Activated CD8-positive, alpha-beta memory T cell treated with anti-CD3 and anti-CD28 coated beads, Interleukin-2, amount 50 U/mL, for 24 hours (primary cell): ENCODE results near the gene TH.

Experiments used
- DNase-seq: peaks from one replicate; pipeline ENCODE4 v3.0.0-alpha.2; 2020; ENCODE audit errors: extremely low read depth

Gene TH

GRCh38 chr11:2159536-2160413 is 11.8 kb downstream of the TH start:
- no peak for DNase-seq

- DNase-seq, result no peak
Measured at GRCh38 chr11:2158966-2159365, 12.6 kb downstream of the TH start.

DNA sequence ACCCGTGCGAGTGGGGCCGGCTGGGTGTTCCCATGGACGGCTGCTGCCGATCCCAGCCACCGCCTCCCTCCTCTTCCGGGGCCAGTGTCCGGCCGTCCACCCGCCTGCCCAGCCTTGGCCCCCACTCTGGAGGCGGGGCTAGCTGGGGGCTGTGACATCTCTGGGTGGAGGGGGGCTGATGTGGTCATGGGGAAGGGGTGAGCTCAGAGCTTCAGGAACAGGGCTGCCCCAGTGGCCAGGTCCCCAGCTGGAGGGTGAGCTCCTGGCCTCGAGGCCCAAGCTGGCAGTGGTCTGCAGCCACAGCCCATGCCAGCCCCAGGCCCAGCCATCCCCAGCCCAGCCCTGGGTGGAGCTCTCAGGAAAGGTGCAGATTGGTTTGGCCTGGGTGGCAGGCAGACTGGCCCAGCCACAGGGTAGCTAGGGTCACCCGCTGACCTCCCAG is 13.3 kb downstream of the TH start:
- no peak for DNase-seq

DNA sequence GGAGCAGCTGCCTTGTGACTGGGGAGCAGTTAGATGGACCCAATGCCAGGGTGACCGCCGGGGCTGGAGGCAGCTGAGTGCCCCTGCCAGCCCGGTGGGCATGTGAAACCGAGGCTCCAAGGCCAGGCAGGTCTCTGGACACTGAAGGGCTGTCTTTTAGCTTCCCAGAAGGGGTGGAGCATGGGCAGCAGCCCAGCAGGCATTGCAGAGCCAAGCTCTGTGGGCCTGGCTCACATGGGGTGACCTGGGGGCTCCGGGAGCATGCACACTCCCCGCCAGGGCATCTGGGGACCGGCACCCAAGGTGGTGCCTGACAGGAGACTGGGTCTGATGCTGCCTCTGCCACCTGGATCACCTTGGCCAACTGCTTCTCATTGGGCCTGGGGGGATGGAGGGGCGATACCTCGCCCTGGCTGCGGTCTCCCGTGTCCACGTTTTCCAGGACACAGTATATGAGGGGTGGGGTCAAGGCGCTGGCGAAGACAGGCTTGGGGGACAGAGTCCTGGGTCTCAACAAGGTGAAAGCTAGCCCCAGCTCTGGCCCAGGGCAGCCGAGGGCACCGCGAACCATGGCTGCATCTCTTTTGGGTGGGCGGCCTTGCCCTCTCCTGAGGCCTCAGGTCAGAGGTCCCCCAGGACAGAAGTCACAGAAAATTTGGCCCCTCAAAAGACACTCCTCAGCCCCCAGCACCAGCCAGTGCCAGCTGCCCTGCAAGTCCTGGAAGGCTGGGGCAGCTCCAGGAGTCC is 14.1 kb downstream of the TH start:
- no peak for DNase-seq

GRCh38 chr11:2156416-2157182 is 15.0 kb downstream of the TH start:
- no peak for DNase-seq

- DNase-seq, result no peak
Measured at GRCh38 chr11:2155511-2155910, 16.1 kb downstream of the TH start.

- no peak for DNase-seq
Measured at GRCh38 chr11:2154889-2155288, 16.7 kb downstream of the TH start.

DNA sequence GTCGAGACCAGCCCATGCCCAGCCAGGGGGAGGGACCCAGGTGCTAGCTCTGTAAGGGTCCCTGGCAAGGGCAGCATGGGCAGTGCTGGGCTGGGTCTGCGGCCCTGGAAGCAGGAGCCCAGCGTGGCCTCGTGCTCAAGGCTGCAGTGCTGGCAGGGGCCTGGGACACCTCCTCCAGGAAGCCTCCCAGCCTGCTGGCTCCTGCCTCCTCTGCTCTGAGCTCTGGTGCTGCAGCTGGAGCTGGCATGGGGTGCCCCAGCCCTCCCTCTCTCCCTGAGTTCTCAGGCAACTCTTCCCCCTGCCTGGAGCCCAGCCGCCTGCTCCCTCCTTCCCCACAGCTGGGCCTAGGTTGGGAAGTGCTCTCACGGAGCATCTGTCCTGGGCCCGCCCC is 17.4 kb downstream of the TH start:
- DNase-seq, result no peak

DNA sequence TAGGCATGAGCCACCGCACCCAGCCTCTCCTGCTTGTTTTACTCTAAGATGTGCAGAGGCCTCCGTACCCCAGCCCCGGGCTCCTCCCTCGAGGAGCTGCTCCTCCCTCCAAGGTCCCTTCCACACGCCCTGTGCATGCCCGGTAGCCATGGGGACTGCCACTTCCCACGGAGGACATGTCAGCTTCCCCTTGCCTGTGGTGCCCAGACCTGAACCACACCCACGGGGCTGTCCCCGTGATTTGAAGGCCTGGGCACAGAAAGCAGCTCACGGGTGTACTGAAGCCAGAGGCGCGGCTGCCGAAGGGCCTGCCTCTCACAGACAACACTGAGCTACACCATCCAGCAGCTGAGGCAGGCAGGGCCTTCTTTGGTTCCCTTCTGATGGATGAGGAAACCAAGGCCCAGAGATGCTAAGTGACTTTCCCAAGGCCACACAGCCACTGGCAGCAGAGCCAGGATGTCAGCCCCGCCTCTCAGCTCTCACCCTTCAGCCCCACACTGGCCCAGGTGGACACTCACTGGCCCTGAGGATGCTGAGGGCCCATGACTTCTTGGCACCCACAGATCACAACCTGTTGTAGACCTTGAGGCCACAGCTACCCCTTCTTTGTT is 17.9 kb downstream of the TH start:
- no peak for DNase-seq

DNA sequence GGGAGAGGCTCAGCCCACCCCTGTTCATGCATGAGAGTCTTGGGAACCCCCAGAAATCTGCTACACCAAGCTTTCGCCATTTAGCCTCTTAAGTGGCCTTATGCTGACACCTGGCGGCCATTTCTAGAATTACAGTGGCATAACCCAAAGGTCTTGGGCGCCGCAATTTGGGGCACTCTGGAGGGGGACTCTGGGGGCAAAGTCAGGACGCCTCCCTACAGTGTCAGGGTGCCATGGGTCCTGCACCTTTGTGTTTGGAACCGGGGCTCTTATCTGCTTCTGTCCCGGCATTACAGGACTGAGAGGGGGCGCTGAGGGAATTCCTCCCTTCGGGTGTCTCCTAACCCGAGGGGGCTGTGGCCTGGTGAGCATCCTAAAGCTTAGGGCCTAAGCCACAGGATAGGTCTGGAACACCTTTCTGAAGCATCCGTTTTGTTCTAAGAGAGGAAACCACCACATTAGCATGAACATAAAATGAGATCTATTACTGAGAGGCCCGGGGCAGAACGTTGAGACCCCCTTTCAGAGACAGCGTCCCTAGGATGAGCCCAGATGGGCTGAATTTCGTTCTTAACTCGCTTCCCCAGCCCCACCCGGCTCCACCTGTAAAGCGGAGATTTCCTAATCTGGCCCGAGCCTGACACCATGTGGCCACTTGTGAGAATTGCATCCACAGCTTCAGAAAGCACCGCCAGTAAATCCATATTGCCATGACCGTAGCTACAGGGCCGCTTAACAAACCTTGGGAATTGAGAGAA is 19.9 kb downstream of the TH start:
- DNase-seq, result peak; percentile 61

DNA sequence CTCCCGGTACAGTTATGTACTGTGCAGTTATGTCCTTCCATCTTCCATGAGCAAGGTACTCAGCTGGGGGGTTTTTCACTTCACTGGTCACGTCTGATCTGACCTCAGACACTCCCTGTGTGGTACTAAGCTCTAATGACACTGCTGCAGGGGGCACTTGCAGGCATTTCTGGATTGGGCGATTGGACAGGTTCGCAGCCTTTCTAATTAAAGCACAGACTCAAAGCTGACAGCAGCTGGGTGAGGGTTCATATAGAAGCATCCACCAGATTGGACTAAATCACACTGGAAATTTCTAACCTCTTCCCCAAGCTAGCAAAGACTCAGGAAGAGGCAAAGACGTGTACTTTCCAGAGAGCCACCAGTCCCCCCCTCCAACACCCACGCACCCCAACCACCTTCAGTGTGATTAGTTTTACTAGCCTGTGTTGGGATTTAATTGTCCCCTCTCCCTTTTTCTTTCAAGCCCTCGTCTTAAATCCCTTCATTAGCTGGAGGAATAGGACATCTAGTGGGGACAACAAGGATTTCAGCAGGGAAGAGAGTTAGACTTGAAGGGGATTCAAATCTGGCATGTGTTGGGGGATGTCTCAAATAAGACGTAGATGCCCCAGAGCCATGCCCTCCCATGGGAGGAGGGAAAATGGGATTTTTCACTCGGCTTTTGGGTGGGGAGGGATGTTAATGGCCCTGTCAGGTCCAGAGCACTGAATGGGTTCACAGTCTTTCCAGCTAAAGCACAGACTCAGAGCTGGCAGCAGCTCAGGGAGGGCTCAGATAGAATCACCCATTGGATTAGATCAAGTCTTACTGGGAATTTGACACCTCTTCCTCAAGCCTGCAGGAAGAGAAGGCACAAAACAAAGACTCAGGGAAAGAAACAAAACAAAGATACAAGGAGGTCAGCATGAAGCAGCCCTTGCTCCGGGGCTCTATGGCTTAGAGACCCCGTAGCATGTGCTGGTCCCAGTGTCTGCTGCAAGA is 21.5 kb downstream of the TH start:
- DNase-seq, result no peak

- DNase-seq, result no peak
Measured at GRCh38 chr11:2149460-2149859, 22.2 kb downstream of the TH start.

DNA sequence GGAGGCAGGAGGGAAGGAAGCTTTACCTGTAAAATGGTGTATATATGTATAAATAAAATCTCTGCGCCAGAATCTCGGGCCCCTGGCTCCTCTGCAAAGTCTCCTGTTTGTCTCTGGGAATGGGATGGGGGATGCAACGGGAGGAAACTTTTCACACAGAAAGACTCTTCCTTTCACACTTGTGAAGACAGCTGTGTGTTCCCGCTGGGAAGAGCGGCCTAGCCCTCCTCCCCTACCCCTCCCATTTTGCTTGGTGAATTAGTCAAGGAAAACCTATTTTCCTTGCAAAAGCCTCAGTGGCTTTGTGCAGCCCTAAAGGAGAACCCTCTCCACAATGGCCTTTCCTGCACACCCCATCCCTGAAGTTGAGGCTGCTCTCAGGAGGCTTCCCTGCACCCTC is 23.0 kb downstream of the TH start:
- no peak for DNase-seq

DNA sequence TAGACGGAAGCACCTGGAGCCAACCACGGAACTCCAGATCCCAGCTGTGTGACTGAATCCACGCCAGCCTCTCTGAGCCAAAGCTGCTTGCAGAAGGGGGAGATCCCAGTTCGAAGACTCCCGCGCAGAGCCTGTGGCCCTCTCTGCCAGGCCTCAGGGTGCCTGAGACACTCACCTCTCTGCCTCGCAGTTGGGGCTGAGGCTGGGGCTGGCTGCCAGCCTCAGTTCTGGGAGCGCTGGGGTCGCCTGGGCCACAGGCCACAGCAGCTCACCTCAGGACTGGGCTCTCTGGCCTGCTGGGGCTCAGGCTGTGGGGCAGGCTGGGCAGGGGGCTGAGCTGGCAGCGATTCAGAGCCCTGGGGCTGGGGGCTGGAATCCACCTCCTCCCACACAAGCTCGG is 24.2 kb downstream of the TH start:
- DNase-seq, result no peak

GRCh38 chr11:2146051-2146450 is 25.6 kb downstream of the TH start:
- DNase-seq, result no peak

GRCh38 chr11:2144544-2145248 is 26.9 kb downstream of the TH start:
- DNase-seq, result no peak

GRCh38 chr11:2143799-2144543 is 27.6 kb downstream of the TH start:
- no peak for DNase-seq

GRCh38 chr11:2143477-2143798 is 28.2 kb downstream of the TH start:
- no peak for DNase-seq

DNA sequence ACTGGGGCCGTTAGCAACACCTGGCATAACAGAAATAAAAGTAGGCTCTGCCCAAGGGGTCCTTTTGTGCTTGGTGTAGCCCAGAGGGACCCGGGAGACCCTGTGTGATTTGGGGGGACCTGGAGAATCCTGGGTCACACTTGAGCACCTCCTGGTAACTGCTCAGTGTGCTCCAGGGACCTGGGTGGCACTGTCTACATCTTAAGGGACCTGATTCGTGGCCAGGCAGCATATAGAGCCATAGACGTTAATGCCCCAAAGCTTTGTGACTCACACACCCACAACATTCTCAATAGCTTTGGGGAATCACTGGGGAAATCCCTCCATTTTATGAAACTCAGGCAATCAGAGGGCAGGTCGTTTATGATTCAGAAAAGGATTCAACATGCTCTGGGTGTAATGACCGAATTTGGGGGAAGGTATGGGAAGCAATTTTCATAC is 28.8 kb downstream of the TH start:
- DNase-seq, result no peak
